HepG2 (cell line): Measurements from ENCODE around the gene ACOXL. TPM values are rescaled to one million over a fixed set of nuclear protein-coding genes. Genes with fewer than 3 reads are reported as not detected.

ENCODE experiments used
- AHDC1 ChIP-seq: sonication (generic); formaldehyde crosslinking; IDR thresholded peaks from 2 replicates; pipeline ENCODE4 v1.5.1; 2020; ENCODE audit warnings: mild to moderate bottlenecking, missing genetic modification reagents, borderline replicate concordance
- ARID5B ChIP-seq: IDR thresholded peaks from 2 replicates; pipeline ENCODE4 v1.4.0; 2020; ENCODE audit warnings: mild to moderate bottlenecking, missing genetic modification reagents
- ATF4 ChIP-seq, 2 experiments: fragments of 450-650 bp in 1 of 2; sonication (generic) in 1 of 2; formaldehyde crosslinking; IDR thresholded peaks; 2 replicates each; pipeline versions ENCODE4 v1.5.0 to v1.8.0; 2020 to 2022; ENCODE audit warnings: mild to moderate bottlenecking in 1 of 2, missing genetic modification reagents in 1 of 2
- CSRNP1 ChIP-seq: sonication (generic); formaldehyde crosslinking; IDR thresholded peaks from 2 replicates; pipeline ENCODE4 v1.8.1; 2023; ENCODE audit warnings: mild to moderate bottlenecking, missing genetic modification reagents
- FOXP1 ChIP-seq, 2 experiments: fragments of 450-650 bp in 1 of 2; IDR thresholded peaks; 2 replicates each; pipeline ENCODE4 v1.6.1; 2017 to 2018; ENCODE audit warnings: antibody characterized with exemption in 1 of 2
- KAT8 ChIP-seq: IDR thresholded peaks from 2 replicates; pipeline ENCODE4 v1.6.1; 2016; ENCODE audit warnings: missing genetic modification reagents, missing compliant biosample characterization
- POGK ChIP-seq: sonication (generic); formaldehyde crosslinking; conservative IDR thresholded peaks from 2 replicates; pipeline ENCODE4 v1.8.0; 2022; ENCODE audit warnings: mild to moderate bottlenecking, moderate library complexity, missing genetic modification reagents
- SOX13 ChIP-seq, 3 experiments: fragments of 450-650 bp in 1 of 3; sonication (generic) in 1 of 3; formaldehyde crosslinking in 1 of 3; IDR thresholded peaks in 2 of 3; conservative IDR thresholded peaks in 1 of 3; 2 replicates each; pipeline versions ENCODE4 v1.5.0 to v1.6.1; 2016 to 2020; ENCODE audit warnings: antibody characterized with exemption in 1 of 3, mild to moderate bottlenecking in 1 of 3, missing compliant biosample characterization in 1 of 3, missing genetic modification reagents in 1 of 3, moderate library complexity in 1 of 3
- SSRP1 ChIP-seq: IDR thresholded peaks from 2 replicates; pipeline ENCODE4 v1.6.1; 2016; ENCODE audit warnings: control low read depth
- TARDBP ChIP-seq: sonication (generic); formaldehyde crosslinking; IDR thresholded peaks from 2 replicates; pipeline ENCODE4 v1.8.0; 2022; ENCODE audit warnings: mild to moderate bottlenecking, missing genetic modification reagents
- THYN1 ChIP-seq: sonication (generic); formaldehyde crosslinking; IDR thresholded peaks from 2 replicates; pipeline ENCODE4 v1.8.1; 2023; ENCODE audit warnings: low read depth, mild to moderate bottlenecking, moderate library complexity, missing genetic modification reagents, borderline replicate concordance
- ZFAT ChIP-seq: sonication (generic); formaldehyde crosslinking; conservative IDR thresholded peaks from 2 replicates; pipeline ENCODE4 v1.8.1; 2023; ENCODE audit warnings: missing genetic modification reagents, inconsistent platforms
- polyA plus RNA-seq, 8 experiments: library from polyadenylated mRNA; depleted of rRNA in 3 of 8; stranded (reverse) in 7 of 8; unstranded in 1 of 8; fragments of >200 nt; fragmentation: Illumina TruSeq in 4 of 8; extraction: Trizol in 4 of 8; gene quantifications; 2 replicates each; pipeline versions ENCODE4 v1.2.1 to v1.2.3, GENCODE V29; 2011 to 2016; ENCODE audit warnings: low read depth in 4 of 8, missing spikeins in 1 of 8, mixed read lengths in 1 of 8; ENCODE audit not compliant: insufficient read depth in 1 of 8
- total RNA-seq, 5 experiments: library from RNA; depleted of rRNA; stranded (reverse); fragments of >200 nt; fragmentation: Illumina TruSeq; extraction: Trizol; gene quantifications; 2 replicates each; pipeline ENCODE4 v1.2.3, GENCODE V29; 2016; ENCODE audit warnings: low read depth in 1 of 5

Gene ACOXL
- total and polyA plus RNA-seq, 2 of the 13 experiments (the other 11 are each of a cell fraction or from before 2014, with no cell fraction given) = not detected

GRCh38 chr2:111135237-111135909, 403.0 kb downstream of the ACOXL start (continued):
- no peak for TF ChIP-seq FOXP1 (IDR thresholded peaks at IDR 0.05)
- TF ChIP-seq FOXP1 (CRISPR knock-in tag; IDR thresholded peaks at IDR 0.05) = 0 out of 2 replicates have a peak, but pooled peaks have one; percentile 19
- no peak for TF ChIP-seq ZFAT (CRISPR knock-in tag)
- TF ChIP-seq ARID5B (CRISPR knock-in tag) = 0 out of 2 replicates have a peak, but pooled peaks have one; percentile 14
- TF ChIP-seq ATF4 (CRISPR knock-in tag; IDR thresholded peaks at IDR 0.05) = no peak
- TF ChIP-seq POGK (CRISPR knock-in tag) = 0 out of 2 replicates have a peak, but pooled peaks have one; percentile 33
- peak; percentile 64 for TF ChIP-seq SOX13 (IDR thresholded peaks at IDR 0.05)
- peak in 1 of 2 experiments; percentile 92; a peak in 2 of 4 replicates for TF ChIP-seq SOX13 (CRISPR knock-in tag; conservative IDR thresholded peaks at IDR 0.05 in 1 of 2, IDR thresholded peaks at IDR 0.05 in 1 of 2)
- TF ChIP-seq KAT8 (CRISPR knock-in tag) = 0 out of 2 replicates have a peak, but pooled peaks have one; percentile 25
- no peak for TF ChIP-seq SSRP1 (CRISPR knock-in tag)
- TF ChIP-seq THYN1 (CRISPR knock-in tag) = 0 out of 2 replicates have a peak, but pooled peaks have one; percentile 51
- no peak for TF ChIP-seq AHDC1 (CRISPR knock-in tag)
- peak; percentile 49; the same call in 1 of the 2 replicates for TF ChIP-seq TARDBP (CRISPR knock-in tag)
- TF ChIP-seq CSRNP1 (CRISPR knock-in tag) = 0 out of 2 replicates have a peak, but pooled peaks have one; percentile 33
